ENCODE data around the gene WDR59. TPM values are rescaled to one million over a fixed set of nuclear protein-coding genes. Genes with fewer than 3 reads are reported as not detected.

WDR59 gene
- polyA plus RNA-seq, 1 donor (not counting 4 experiments of a cell fraction or from before 2014, with no cell fraction given) = 59.7 TPM

GRCh38 chr16:74847202-74847601 lies 137.7 kb downstream of the WDR59 start:
- no peak overlapping the region for H3K9ac ChIP-seq (ENCODE audit: control insufficient read depth, extremely low read depth, insufficient read depth, low read length)
- H3K4me3 ChIP-seq (ENCODE audit: control insufficient read depth in 2 of 3, extremely low read depth in 1 of 3, insufficient read depth in 2 of 3, low read depth in 1 of 3, low read length in 3 of 3) = no peak overlapping the region
- no peaks in the 10 kb centered on the region for H3K79me2 ChIP-seq (ENCODE audit: control insufficient read depth, insufficient read depth, low read length)
- no peak for TF ChIP-seq EZH2 (IDR thresholded peaks at IDR 0.05; ENCODE audit: low read length)
- TF ChIP-seq CTCF (optimal IDR thresholded peaks at IDR 0.05 in 1 of 3, IDR thresholded peaks at IDR 0.05 in 1 of 3, conservative IDR thresholded peaks at IDR 0.05 in 1 of 3; ENCODE audit: extremely low read depth in 1 of 3, insufficient read depth in 2 of 3, low read length in 3 of 3) = no peak
- no peak overlapping the region for H3K27ac ChIP-seq (ENCODE audit: control insufficient read depth, insufficient read depth, low read length)
- H3K4me1 ChIP-seq (ENCODE audit: control insufficient read depth, extremely low read depth, insufficient read depth, low read length) = no peaks in the 10 kb centered on the region
- no peak for FAIRE-seq
- no peaks in the 10 kb centered on the region for H3K27me3 ChIP-seq (ENCODE audit: control insufficient read depth, extremely low read depth, insufficient read depth, low read length)
- no peaks in the 10 kb centered on the region for H3K36me3 ChIP-seq (ENCODE audit: control insufficient read depth in 2 of 2, extremely low read depth in 1 of 2, insufficient read depth in 2 of 2, low read length in 2 of 2)
- no peak overlapping the region for H3K4me2 ChIP-seq (ENCODE audit: control insufficient read depth, extremely low read depth, insufficient read depth, low read depth, low read length)
- H2AFZ ChIP-seq (ENCODE audit: control insufficient read depth, low read length) = no peak overlapping the region
- dilution Hi-C loops (cut with MboI; ENCODE audit: extremely low pct_ligation_motif_present, low sequenced_read_pairs) = no loop called here
- no peaks in the 10 kb centered on the region for H4K20me1 ChIP-seq (ENCODE audit: control insufficient read depth, extremely low read depth, insufficient read depth, low read length)
- H3K9me3 ChIP-seq (ENCODE audit: control insufficient read depth, low read depth, low read length) = no peaks in the 10 kb centered on the region
- DNase-seq (ENCODE audit: low read depth, low spot score) = no peak
- H3K9me1 ChIP-seq (ENCODE audit: control insufficient read depth, extremely low read depth, insufficient read depth, low read length) = no peaks in the 10 kb centered on the region

GRCh38 chr16:74846714-74847113 lies 138.2 kb downstream of the WDR59 start:
- Histone ChIP-seq H3K4me1 (ENCODE audit: control insufficient read depth, extremely low read depth, insufficient read depth, low read length) (peaks cover 3% of the 10 kb centered on the region), H3K9me1 (ENCODE audit: control insufficient read depth, extremely low read depth, insufficient read depth, low read length) (no peaks in the 10 kb centered on the region), H3K79me2 (ENCODE audit: control insufficient read depth, insufficient read depth, low read length) (no peaks in the 10 kb centered on the region), H3K4me3 (ENCODE audit: control insufficient read depth in 2 of 3, extremely low read depth in 1 of 3, insufficient read depth in 2 of 3, low read depth in 1 of 3, low read length in 3 of 3) (no peak overlapping the region), H3K9ac (ENCODE audit: control insufficient read depth, extremely low read depth, insufficient read depth, low read length) (no peak overlapping the region), H3K9me3 (ENCODE audit: control insufficient read depth, low read depth, low read length) (no peaks in the 10 kb centered on the region), H3K36me3 (ENCODE audit: control insufficient read depth in 2 of 2, extremely low read depth in 1 of 2, insufficient read depth in 2 of 2, low read length in 2 of 2) (no peaks in the 10 kb centered on the region), H3K27me3 (ENCODE audit: control insufficient read depth, extremely low read depth, insufficient read depth, low read length) (no peaks in the 10 kb centered on the region), H3K4me2 (ENCODE audit: control insufficient read depth, extremely low read depth, insufficient read depth, low read depth, low read length) (no peak overlapping the region), H2AFZ (ENCODE audit: control insufficient read depth, low read length) (no peak overlapping the region), H4K20me1 (ENCODE audit: control insufficient read depth, extremely low read depth, insufficient read depth, low read length) (no peaks in the 10 kb centered on the region), H3K27ac (ENCODE audit: control insufficient read depth, insufficient read depth, low read length) (no peak overlapping the region)
- FAIRE-seq (no peak), DNase-seq (ENCODE audit: low read depth, low spot score) (no peak)
- dilution Hi-C loops (cut with MboI; ENCODE audit: extremely low pct_ligation_motif_present, low sequenced_read_pairs) = no loop called here
- TF ChIP-seq EZH2 (IDR thresholded peaks at IDR 0.05; ENCODE audit: low read length) (no peak), CTCF (optimal IDR thresholded peaks at IDR 0.05 in 1 of 3, IDR thresholded peaks at IDR 0.05 in 1 of 3, conservative IDR thresholded peaks at IDR 0.05 in 1 of 3; ENCODE audit: extremely low read depth in 1 of 3, insufficient read depth in 2 of 3, low read length in 3 of 3) (no peak)

All from keratinocyte (primary cell).